Activated T-cell treated with anti-CD3 and anti-CD28 coated beads, Interleukin-2, amount 50 U/mL, for 4 hours (primary cell): ENCODE results near the gene MS4A8. TPM values are rescaled to one million over a fixed set of nuclear protein-coding genes. Genes with fewer than 3 reads are reported as not detected.
"Not testable (repeated sequence)": the region's sequence is repeated elsewhere in the genome, so short reads cannot be mapped to it uniquely, and the experiment has no call there.

ENCODE experiments used
- ATAC-seq, 2 donors: fragments of 200-7000 bp; cut with Tn5 transposase; one replicate each; pipeline ENCODE4 v1.10.0; 2021
- DNase-seq: peaks from one replicate; pipeline ENCODE4 v3.0.0-alpha.2; 2020
- H3K27me3 Mint-ChIP-seq: one replicate; pipeline ENCODE4 v1.8.0; 2021; ENCODE audit warnings: low read depth, mixed read lengths
- H3K36me3 Mint-ChIP-seq: one replicate; pipeline ENCODE4 v1.8.0; 2022; ENCODE audit warnings: mixed read lengths; ENCODE audit not compliant: insufficient read depth
- H3K4me1 Mint-ChIP-seq: one replicate; pipeline ENCODE4 v1.8.0; 2021; ENCODE audit warnings: low read depth, mixed read lengths
- H3K4me3 Mint-ChIP-seq: one replicate; pipeline ENCODE4 v1.8.0; 2021; ENCODE audit warnings: mild to moderate bottlenecking, moderate library complexity, mixed read lengths
- H3K9me3 Mint-ChIP-seq: one replicate; pipeline ENCODE4 v1.8.0; 2021; ENCODE audit warnings: mixed read lengths
- total RNA-seq, 3 donors: library from RNA; stranded (reverse); gene quantifications; one replicate each; pipeline ENCODE4 v1.2.1, GENCODE V29; 2021

Gene MS4A8
- total RNA-seq, 3 donors from 2014 or later: not detected

- Mint-ChIP-seq H3K9me3 (no peaks in the 10 kb centered on the region), H3K4me3 (no peak overlapping the region), H3K36me3 (no peaks in the 10 kb centered on the region), H3K4me1 (no peaks in the 10 kb centered on the region), H3K27me3 (peaks cover 10% of the 10 kb centered on the region)
- DNase-seq (no peak), ATAC-seq (no peak)
Measured at GRCh38 chr11:60744114-60744513, 44.7 kb downstream of the MS4A8 start.

DNA sequence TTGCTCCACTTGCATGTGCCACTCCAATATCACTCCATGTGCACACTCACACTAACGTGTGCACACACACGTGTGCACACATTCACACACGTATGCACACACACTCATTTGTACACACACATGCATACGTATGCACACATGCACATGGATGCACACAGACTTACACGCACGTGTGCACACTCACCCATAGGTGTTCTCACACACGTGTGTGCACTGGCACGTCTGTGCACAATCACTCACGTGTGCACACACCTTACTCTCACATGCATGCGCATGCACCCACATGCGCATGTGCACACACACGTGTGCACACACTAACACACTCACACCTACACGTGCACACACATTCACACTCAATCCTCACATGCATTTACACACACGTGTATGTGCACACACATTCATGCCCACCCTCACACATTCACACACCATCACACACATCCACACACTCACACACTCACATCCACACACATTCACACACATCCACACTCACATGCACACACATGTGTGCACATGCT is 48.0 kb downstream of the MS4A8 start:
- no peak overlapping the region for H3K4me3 Mint-ChIP-seq
- H3K36me3 Mint-ChIP-seq: no peaks in the 10 kb centered on the region
- peaks cover 27% of the 10 kb centered on the region for H3K27me3 Mint-ChIP-seq
- ATAC-seq (no peak), DNase-seq (no peak)
- H3K4me1 Mint-ChIP-seq: no peaks in the 10 kb centered on the region
- no peaks in the 10 kb centered on the region for H3K9me3 Mint-ChIP-seq

- Mint-ChIP-seq H3K9me3 (no peaks in the 10 kb centered on the region), H3K27me3 (peaks cover 34% of the 10 kb centered on the region), H3K4me1 (no peaks in the 10 kb centered on the region), H3K36me3 (no peaks in the 10 kb centered on the region), H3K4me3 (no peak overlapping the region)
- ATAC-seq (no peak), DNase-seq (no peak)
Measured at GRCh38 chr11:60748225-60748624, 48.8 kb downstream of the MS4A8 start.

GRCh38 chr11:60748821-60749220 is 49.4 kb downstream of the MS4A8 start:
- ATAC-seq (no peak), DNase-seq (no peak)
- H3K4me1 Mint-ChIP-seq: no peaks in the 10 kb centered on the region
- no peaks in the 10 kb centered on the region for H3K36me3 Mint-ChIP-seq
- no peak overlapping the region for H3K4me3 Mint-ChIP-seq
- H3K9me3 Mint-ChIP-seq: no peaks in the 10 kb centered on the region
- H3K27me3 Mint-ChIP-seq: peaks cover 39% of the 10 kb centered on the region

DNA sequence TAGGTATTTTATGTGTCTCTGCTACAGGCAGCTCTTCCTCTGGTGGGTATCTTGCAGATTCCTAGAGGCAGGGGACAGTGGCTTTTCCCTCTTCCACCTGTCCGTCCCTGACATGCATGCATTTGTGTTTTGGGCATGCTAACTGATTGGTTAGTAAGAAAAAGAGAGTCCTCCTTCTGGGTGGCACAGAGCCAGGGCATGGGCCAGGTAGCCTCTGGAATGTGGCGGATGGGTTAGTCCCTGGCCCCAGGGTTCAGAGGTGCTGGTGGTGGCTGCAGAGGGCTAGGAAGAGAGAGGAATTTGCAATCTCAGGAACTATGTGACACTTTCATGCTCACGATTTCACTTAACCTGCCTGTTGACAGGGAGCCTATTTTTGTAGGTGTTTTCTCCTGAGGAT is 51.5 kb downstream of the MS4A8 start:
- H3K27me3 Mint-ChIP-seq: peaks cover 33% of the 10 kb centered on the region
- ATAC-seq (no peak), DNase-seq (no peak)
- H3K36me3 Mint-ChIP-seq: no peaks in the 10 kb centered on the region
- H3K4me1 Mint-ChIP-seq: no peaks in the 10 kb centered on the region
- no peak overlapping the region for H3K4me3 Mint-ChIP-seq
- H3K9me3 Mint-ChIP-seq: no peaks in the 10 kb centered on the region

DNA sequence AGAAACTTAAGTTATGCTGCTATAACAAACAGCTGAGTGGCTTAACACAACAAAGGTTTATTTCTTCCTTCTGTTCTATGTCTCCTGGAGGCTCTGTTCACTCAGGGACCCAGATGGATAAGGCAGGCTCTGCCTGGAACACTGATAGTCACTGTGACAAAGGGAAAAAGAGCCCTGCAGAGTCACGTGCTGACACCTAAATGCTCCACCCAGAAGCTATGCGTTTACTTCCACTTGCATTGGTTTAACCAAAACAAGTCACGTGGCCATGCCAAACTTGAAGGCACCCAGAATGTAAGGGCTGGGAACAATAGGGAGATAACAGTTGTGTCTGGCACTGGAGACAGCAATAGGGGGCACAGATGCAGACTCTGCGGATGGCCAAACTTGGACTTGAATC is 53.9 kb downstream of the MS4A8 start:
- ATAC-seq: no peak
- H3K36me3 Mint-ChIP-seq: no peaks in the 10 kb centered on the region
- no peak overlapping the region for H3K4me3 Mint-ChIP-seq
- no peaks in the 10 kb centered on the region for H3K4me1 Mint-ChIP-seq
- DNase-seq: no peak
- H3K27me3 Mint-ChIP-seq: peaks cover 40% of the 10 kb centered on the region
- H3K9me3 Mint-ChIP-seq: no peaks in the 10 kb centered on the region

DNA sequence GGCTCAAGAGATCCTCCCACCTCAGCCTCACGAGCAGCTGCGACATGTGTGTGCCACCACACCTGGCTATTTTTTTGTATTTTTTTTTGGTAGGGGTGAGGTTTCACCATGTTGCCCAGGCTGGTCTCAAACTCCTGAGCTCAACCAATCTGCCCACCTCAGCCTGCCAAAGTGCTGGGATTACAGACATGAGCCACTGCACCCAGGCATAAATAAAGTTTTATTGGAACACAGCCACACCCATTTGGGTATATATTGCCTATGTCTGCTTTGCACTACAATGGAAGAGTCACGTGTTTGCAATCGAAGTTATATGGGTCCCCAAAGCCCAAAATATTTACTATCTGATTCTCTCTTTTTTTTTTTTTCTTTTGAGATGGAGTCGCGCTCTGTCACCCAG is 55.5 kb downstream of the MS4A8 start:
- Mint-ChIP-seq H3K36me3 (no peaks in the 10 kb centered on the region), H3K4me1 (no peaks in the 10 kb centered on the region), H3K4me3 (no peak overlapping the region), H3K9me3 (no peaks in the 10 kb centered on the region), H3K27me3 (peaks cover 49% of the 10 kb centered on the region)
- ATAC-seq: no peak
- no peak for DNase-seq

DNA sequence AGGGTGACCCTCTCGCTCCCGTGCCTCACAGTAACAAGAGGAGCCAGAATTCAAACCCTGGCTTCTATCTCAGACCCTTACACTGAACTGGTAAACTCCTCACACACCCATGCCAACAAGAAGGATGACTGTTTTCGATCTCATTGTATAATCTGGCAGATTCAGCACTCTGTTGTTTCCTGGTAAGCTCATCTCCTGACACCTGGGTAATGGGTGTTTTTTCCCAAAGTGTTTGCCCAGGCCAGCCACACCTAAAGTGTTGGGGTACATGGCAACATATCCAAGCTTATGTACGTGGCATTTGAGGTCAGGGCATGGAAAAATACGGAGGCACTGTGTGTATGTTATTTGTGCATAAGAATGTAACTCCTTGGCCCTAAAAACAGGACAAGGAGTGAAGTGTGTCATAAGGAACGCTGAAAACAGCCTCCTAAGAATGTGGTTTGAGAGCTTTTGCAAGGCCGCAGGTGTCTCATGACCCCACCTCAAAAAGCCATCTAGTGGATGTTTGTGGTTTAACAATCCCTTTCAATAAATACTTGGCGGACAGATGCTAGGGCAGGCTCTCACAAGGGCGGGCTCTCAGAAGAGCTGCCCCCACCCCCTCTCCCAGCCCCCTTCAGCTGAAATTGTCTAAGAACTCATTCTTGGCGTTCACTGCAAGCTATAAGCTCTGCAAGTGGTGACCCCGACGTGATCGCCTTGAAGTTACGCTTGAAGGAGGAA is 57.1 kb downstream of the MS4A8 start, which contains the start of gene MS4A15:
Gene MS4A15, plus strand, starts transcription at position 561 of the 726 bp plus-strand sequence. CDS start 6,867 bp downstream, outside the sequence.
- DNase-seq (no peak), ATAC-seq (no peak)
- H3K4me3 Mint-ChIP-seq: no peak within 1 kb of the TSS
- H3K9me3 Mint-ChIP-seq: no peaks in the 10 kb centered on the region
- H3K4me1 Mint-ChIP-seq: no peaks in the 10 kb centered on the region
- H3K36me3 Mint-ChIP-seq: no peaks in the 10 kb centered on the region
- H3K27me3 Mint-ChIP-seq: peaks cover 53% of the 10 kb centered on the region

DNA sequence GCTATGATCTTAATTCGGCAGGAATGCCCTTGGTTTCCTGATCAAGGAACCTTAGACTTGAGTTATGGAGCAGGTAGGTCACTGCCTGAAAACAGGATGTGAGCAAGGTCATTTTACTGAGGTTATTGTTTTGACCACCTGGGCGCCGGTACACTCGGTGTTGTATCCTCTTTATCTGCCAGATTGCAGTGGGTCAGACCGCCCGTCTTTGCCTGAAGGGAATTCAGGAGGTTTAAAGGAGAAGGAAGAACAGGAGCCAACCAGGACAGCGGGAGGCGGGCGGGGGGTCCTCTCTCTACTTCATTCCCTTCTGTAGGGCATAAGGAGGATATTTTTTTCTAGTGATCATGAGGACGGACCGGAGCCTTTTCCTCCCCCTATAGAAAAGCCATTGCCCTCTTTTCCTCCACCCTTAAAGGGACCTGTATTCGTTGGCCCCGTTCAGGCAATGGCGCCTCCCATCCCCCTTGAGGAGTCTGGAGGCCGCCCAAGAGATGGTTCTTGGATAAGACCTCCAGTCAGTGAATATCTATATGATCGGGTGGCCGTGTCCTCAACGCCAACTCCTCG is 57.9 kb downstream of the MS4A8 start:
- Mint-ChIP-seq H3K4me1 (no peaks in the 10 kb centered on the region), H3K36me3 (no peaks in the 10 kb centered on the region), H3K4me3 (no peak overlapping the region), H3K27me3 (peaks cover 48% of the 10 kb centered on the region), H3K9me3 (no peaks in the 10 kb centered on the region)
- ATAC-seq (no peak), DNase-seq (no peak)

DNA sequence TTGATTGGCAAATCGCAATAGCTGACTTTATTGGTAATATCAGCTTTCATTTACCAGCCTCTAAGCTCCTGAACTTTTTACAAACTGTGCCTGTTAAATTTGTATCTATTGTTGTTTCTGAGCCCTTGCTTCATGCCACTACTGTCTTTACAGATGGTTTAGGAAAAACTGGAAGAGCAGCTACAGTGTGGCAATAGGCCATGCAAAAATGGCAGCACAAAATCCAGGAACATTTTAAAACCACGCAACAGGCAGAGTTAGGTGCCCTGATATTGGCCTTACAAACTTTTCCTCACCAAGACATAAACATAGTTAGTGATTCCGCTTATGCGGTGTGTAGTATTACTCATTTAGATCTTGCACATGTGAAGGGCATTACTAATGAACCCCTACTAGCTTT is 59.3 kb downstream of the MS4A8 start:
- H3K9me3 Mint-ChIP-seq, DNase-seq, H3K36me3 Mint-ChIP-seq, ATAC-seq, H3K4me1 Mint-ChIP-seq, H3K4me3 Mint-ChIP-seq: not testable (repeated sequence)
- H3K27me3 Mint-ChIP-seq: peaks cover 42% of the 10 kb centered on the region

GRCh38 chr11:60759438-60760225 is 60.2 kb downstream of the MS4A8 start:
- H3K36me3 Mint-ChIP-seq, ATAC-seq, H3K9me3 Mint-ChIP-seq, DNase-seq, H3K4me1 Mint-ChIP-seq, H3K4me3 Mint-ChIP-seq: not testable (repeated sequence)
- H3K27me3 Mint-ChIP-seq: peaks cover 51% of the 10 kb centered on the region

DNA sequence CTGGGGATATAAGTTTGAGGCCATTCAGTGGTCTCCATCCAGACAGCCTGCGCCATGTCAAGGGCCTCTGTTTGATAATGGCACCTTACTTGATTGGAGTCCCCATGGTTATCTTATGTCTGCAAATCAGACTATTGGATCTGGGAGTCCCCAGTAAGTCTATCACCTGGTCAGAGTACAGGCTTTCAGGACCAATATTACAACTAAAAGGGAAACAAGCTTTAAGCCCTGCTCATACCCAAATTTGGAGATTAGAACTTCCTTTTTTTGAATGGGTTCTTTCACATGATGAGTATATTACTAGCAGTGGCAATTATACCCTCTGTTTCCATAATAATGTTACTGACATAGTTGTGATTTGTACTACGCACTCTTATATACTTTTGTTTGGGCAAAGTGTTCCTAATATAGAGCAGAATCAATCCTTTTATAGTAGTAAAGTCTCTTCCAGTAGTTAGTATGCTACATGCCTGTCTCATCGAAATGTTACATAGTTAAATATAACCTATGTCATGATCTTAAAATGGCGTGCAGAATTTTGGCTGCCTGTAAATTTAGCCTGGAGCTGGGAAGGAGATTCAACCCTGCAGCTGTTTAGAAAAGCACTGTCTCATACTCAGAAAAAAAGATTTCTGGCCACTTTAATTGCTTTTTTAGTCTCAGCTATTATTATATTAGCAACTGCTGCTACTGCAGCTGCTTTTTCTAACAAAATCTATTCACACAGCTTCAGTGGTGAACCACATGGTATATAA is 62.2 kb downstream of the MS4A8 start:
- Mint-ChIP-seq H3K9me3 (no peaks in the 10 kb centered on the region), H3K27me3 (peaks cover 60% of the 10 kb centered on the region), H3K4me3 (no peak overlapping the region), H3K36me3 (no peaks in the 10 kb centered on the region), H3K4me1 (no peaks in the 10 kb centered on the region)
- ATAC-seq (no peak), DNase-seq (no peak)

- Mint-ChIP-seq H3K36me3 (no peaks in the 10 kb centered on the region), H3K9me3 (no peaks in the 10 kb centered on the region), H3K4me3 (no peak overlapping the region), H3K27me3 (peaks cover 55% of the 10 kb centered on the region), H3K4me1 (no peaks in the 10 kb centered on the region)
- DNase-seq (no peak), ATAC-seq (no peak)
Measured at GRCh38 chr11:60762851-60763691, 63.7 kb downstream of the MS4A8 start.
